Tibial nerve (tissue), 4 donors: Measurements from ENCODE around the gene OBSCN. TPM values are rescaled to one million over a fixed set of nuclear protein-coding genes. Genes with fewer than 3 reads are reported as not detected.
"Not testable (repeated sequence)": the region's sequence is repeated elsewhere in the genome, so short reads cannot be mapped to it uniquely, and the experiment has no call there.

Source experiments
- DNase-seq, 2 donors: peaks; one replicate each; pipeline ENCODE4 v3.0.0-alpha.2; 2019; ENCODE audit warnings: low spot score in 2 of 2
- H3K27ac ChIP-seq, 4 donors: fragments of 200-600 bp; sonication (generic) in 3 of 4; one replicate each; pipeline ENCODE4 v1.5.1; 2017 to 2019; ENCODE audit warnings: mild to moderate bottlenecking in 1 of 4
- H3K27me3 ChIP-seq, 2 donors: fragments of 200-600 bp; sonication (generic) in 1 of 2; one replicate each; pipeline versions ENCODE4 v1.5.1 to v1.6.0; 2017 to 2019
- H3K36me3 ChIP-seq, 3 donors: fragments of 200-600 bp; sonication (generic); one replicate each; pipeline ENCODE4 v1.5.1; 2018 to 2019
- H3K4me1 ChIP-seq, 4 donors: fragments of 200-600 bp; sonication (generic) in 3 of 4; one replicate each; pipeline ENCODE4 v1.5.1; 2017 to 2019
- H3K4me3 ChIP-seq, 4 donors: fragments of 200-600 bp; sonication (generic) in 3 of 4; one replicate each; pipeline ENCODE4 v1.5.1; 2017 to 2019; ENCODE audit warnings: mild to moderate bottlenecking in 1 of 4, moderate library complexity in 1 of 4
- H3K9me3 ChIP-seq, 4 donors: fragments of 200-600 bp; sonication (generic) in 3 of 4; one replicate each; pipeline ENCODE4 v1.5.1; 2017 to 2019
- CTCF ChIP-seq, 5 experiments: fragments of 200-600 bp in 3 of 5; fragments of 450-650 bp in 2 of 5; sonication (generic) in 3 of 5; IDR thresholded peaks; one replicate each; pipeline ENCODE4 v1.5.1; 2016 to 2019; ENCODE audit warnings: antibody characterized with exemption in 5 of 5, mild to moderate bottlenecking in 3 of 5, moderate library complexity in 2 of 5
- EP300 ChIP-seq, 2 donors: sonication (generic); formaldehyde crosslinking; IDR thresholded peaks; one replicate each; pipeline ENCODE4 v1.6.1; 2017; ENCODE audit warnings: antibody characterized with exemption in 2 of 2, mild to moderate bottlenecking in 1 of 2
- POLR2A ChIP-seq, 2 donors: fragments of 450-650 bp; IDR thresholded peaks; one replicate each; pipeline ENCODE4 v1.6.1; 2017; ENCODE audit warnings: antibody characterized with exemption in 2 of 2, mild to moderate bottlenecking in 2 of 2, moderate library complexity in 2 of 2
- WGBS, 2 donors: methylation state at CpG; one replicate each; pipeline ENCODE4 v1.1.5; 2018; 5-methylcytosine and 5-hydroxymethylcytosine counted together
- total RNA-seq, 4 donors: library from RNA; depleted of rRNA; stranded (reverse); fragments of >200 nt; gene quantifications; one replicate each; pipeline ENCODE4 v1.1.0, GENCODE V29; 2016

OBSCN gene
- total RNA-seq, 4 donors from 2014 or later: 8.5 to 22.6 (median 19.0) TPM

DNA sequence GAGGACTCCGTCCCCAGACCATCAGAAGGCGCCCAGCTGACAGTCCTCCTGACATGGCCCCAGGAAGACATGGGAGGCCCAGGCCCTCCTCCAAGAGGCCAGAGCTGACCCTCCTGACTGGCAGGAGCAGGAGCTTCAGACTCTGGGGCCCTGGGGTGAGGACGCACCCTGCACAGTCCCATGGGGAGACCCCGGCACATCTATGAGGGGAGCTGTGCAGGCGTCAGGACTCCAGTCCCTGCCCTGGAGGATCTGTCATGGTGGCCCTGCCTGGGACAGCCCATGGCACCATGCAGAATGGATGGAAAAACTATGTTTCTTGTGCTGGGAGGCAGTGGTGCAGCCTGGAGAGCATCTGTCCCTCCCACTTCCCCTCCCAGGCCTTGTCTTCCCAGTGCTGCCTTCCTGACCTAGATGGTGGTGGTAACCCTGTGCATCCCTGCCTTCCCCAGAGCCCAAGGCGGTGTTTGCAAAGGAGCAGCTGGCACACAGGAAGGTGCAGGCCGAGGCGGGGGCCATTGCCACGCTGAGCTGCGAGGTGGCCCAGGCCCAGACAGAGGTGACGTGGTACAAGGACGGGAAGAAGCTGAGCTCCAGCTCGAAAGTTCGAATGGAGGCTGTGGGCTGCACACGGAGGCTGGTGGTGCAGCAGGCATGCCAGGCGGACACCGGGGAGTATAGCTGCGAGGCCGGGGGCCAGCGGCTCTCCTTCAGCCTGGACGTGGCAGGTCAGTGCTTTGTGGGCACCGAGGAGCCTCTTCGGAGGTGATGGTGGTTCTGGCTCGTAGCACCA lies 41.9 kb downstream of the OBSCN start:
- no peak for DNase-seq
- H3K4me3 ChIP-seq: no peak overlapping the region
- TF ChIP-seq POLR2A (IDR thresholded peaks at IDR 0.05) (no peak), EP300 (IDR thresholded peaks at IDR 0.05) (no peak), CTCF (IDR thresholded peaks at IDR 0.05) (no peak)
- peaks cover 0 to 41% (median 0%) of the 10 kb centered on the region in 3 donors for H3K36me3 ChIP-seq
- H3K4me1 ChIP-seq: no peaks in the 10 kb centered on the region
- WGBS, 2 donors: 95 to 97% methylated on average over 22 to 24 of the region's 24 CpGs
- no peaks in the 10 kb centered on the region for H3K27me3 ChIP-seq
- H3K27ac ChIP-seq: no peak overlapping the region
- H3K9me3 ChIP-seq: peaks cover 0 to 25% (median 4%) of the 10 kb centered on the region in 4 donors

- H3K4me1 ChIP-seq, H3K27ac ChIP-seq, H3K9me3 ChIP-seq, DNase-seq, H3K4me3 ChIP-seq, H3K27me3 ChIP-seq: not testable (repeated sequence)
- peaks cover 0 to 27% (median 0%) of the 10 kb centered on the region in 3 donors for H3K36me3 ChIP-seq
- 78 to 88% methylated on average over 1 of the region's 1 CpG for WGBS, 2 donors
These were observed 44.6 kb downstream of the OBSCN start for GRCh38 chr1:228252476-228252875.

DNA sequence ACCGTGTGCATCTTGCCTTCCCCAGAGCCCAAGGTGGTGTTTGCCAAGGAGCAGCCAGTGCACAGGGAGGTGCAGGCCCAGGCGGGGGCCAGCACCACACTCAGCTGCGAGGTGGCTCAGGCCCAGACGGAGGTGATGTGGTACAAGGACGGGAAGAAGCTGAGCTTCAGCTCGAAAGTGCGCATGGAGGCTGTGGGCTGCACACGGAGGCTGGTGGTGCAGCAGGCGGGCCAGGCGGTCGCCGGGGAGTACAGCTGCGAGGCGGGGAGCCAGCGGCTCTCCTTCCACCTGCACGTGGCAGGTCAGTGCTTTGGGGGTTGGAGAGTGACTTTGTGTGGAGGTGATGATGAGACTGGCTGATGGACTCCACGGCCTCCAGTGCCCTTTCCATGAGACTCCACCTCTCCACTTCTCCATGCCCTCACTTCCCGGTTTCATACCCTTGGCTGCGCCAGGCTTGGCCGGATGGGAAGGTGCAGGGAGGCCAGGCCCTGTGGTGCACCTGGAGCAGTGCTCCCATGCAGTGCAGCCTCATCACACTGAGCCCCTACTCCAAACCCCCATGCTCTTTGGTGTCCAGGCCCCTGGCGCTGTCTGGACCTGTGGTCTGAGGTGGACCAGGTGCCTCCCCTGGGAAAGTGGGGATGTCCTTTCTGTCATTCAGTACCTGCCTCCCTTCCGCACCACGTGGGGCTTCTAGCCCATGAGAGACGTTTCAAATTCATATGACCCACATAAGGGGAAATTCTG lies 49.0 kb downstream of the OBSCN start:
- H3K4me3 ChIP-seq: no peak overlapping the region
- peaks cover 0 to 37% (median 3%) of the 10 kb centered on the region in 4 donors for H3K9me3 ChIP-seq
- WGBS, 2 donors: 91 to 95% methylated on average over 24 of the region's 24 CpGs
- TF ChIP-seq CTCF (IDR thresholded peaks at IDR 0.05): no peak
- H3K36me3 ChIP-seq: peaks cover 0 to 29% (median 0%) of the 10 kb centered on the region in 3 donors
- no peak overlapping the region for H3K27ac ChIP-seq
- H3K4me1 ChIP-seq: no peaks in the 10 kb centered on the region
- no peak for DNase-seq
- no peaks in the 10 kb centered on the region for H3K27me3 ChIP-seq

GRCh38 chr1:228258486-228258885 lies 50.6 kb downstream of the OBSCN start:
- no peak for DNase-seq
- TF ChIP-seq POLR2A (IDR thresholded peaks at IDR 0.05) (no peak), CTCF (IDR thresholded peaks at IDR 0.05) (no peak), EP300 (IDR thresholded peaks at IDR 0.05) (no peak)
- H3K4me3 ChIP-seq: no peak overlapping the region
- peaks cover 0 to 29% (median 0%) of the 10 kb centered on the region in 3 donors for H3K36me3 ChIP-seq
- H3K9me3 ChIP-seq: peaks cover 0 to 44% (median 3%) of the 10 kb centered on the region in 4 donors
- no peak overlapping the region for H3K27ac ChIP-seq
- H3K4me1 ChIP-seq: no peaks in the 10 kb centered on the region
- WGBS, 2 donors: 85 to 94% methylated on average over 1 of the region's 1 CpG
- no peaks in the 10 kb centered on the region for H3K27me3 ChIP-seq

GRCh38 chr1:228259368-228259894 lies 51.6 kb downstream of the OBSCN start:
- Histone ChIP-seq H3K4me1 (no peaks in the 10 kb centered on the region), H3K4me3 (no peak overlapping the region), H3K27me3 (no peaks in the 10 kb centered on the region), H3K27ac (no peak overlapping the region), H3K9me3 (peaks cover 0 to 44% (median 3%) of the 10 kb centered on the region in 4 donors), H3K36me3 (peaks cover 0 to 39% (median 0%) of the 10 kb centered on the region in 3 donors)
- DNase-seq: no peak
- WGBS, 2 donors: 96 to 98% methylated on average over 9 of the region's 9 CpGs
- TF ChIP-seq POLR2A (IDR thresholded peaks at IDR 0.05): no peak
- TF ChIP-seq EP300 (IDR thresholded peaks at IDR 0.05): no peak
- no peak for TF ChIP-seq CTCF (IDR thresholded peaks at IDR 0.05)
